ENCODE measurements around the gene RHEB.

RHEB gene

GRCh38 chr7:151501676-151502075 is 18.0 kb downstream of the RHEB start:
- no peak for DNase-seq

DNA sequence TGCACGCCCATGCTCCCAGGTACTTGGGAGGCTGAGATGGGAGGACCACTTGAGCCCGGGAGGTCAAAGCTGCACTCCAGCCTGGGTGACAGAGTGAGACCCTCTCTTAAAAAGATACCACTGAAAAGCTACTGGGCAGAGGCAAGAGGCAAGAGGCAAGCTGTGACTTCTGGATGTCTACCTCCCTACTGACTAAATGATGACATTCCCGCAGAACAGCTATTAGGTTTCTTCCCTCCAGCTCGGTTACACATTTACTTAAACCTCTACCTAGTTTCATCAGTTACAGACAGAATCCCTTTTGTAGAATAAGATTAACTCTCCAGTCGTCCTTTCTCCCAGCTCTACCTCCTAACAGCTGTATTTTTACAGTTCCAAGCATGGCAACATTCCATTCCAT is 21.2 kb downstream of the RHEB start:
- no peak for DNase-seq

GRCh38 chr7:151497306-151497871 is 22.3 kb downstream of the RHEB start:
- DNase-seq, result no peak

DNA sequence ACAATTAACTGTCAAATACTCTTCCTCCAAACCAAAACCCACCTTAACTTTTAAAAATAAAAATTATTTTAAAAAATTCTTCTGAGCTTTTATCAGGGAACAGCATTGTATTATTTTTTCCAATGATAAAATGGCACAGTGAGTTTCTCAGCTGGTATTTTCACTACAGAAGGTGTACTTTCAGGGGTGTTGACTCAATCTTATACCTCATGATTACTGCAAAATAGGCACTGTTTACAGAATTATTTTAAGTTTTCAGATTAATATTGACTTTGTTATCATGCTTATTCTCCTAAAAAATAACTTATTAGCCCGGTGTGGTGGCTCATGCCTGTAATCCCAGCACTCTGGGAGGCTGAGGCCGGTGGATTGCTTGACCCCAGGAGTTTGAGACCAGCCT is 24.3 kb downstream of the RHEB start:
- DNase-seq, result no peak

DNA sequence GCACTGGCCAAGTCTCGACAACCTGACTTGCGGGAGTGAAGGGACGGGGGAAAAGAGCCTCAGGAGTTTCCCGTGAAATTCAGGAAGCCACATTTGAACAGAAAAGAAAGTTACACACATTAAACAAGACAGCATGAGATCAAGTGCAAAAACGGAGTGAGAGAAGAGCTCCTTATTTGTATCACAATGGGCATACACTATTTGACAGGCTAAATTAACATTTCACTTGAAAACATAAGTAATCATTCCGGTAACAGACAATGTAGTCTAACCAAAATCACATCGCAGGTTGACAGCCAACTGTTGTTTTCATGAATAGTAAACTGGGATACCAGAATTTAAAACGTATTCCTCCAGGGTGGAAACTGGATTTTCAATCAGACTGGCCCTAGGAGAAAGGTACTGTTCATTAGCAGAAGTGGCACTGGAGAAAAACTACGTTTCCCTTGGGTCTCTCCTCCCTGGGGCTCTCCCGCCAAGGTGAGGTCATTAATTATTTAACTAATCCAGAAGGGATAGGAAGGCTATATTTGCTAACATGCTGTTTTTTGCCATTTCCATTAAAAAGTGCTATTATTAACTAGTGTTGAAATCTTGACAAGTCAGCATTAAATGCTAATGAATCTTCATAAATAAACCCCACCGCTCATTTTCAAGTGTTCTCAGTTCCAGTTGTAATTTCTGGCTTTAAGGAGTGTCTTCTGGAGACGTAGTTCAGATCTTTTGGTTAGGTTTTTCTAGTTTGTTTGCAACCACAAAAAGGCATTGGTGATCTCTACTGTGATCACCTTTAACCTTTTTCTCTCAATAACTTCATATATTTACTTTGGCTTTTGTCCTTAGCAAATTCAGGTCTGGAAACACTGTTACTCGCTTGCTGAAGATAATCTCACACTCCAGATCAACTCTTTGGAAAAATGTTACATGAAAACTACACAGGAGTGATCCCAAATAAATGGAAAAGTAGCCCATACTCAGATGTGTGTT is 25.1 kb downstream of the RHEB start:
- DNase-seq, result no peak

GRCh38 chr7:151493083-151493482 is 26.6 kb downstream of the RHEB start:
- DNase-seq, result no peak

- no peak for DNase-seq
Observed at GRCh38 chr7:151491859-151492258, 27.8 kb downstream of the RHEB start.

DNA sequence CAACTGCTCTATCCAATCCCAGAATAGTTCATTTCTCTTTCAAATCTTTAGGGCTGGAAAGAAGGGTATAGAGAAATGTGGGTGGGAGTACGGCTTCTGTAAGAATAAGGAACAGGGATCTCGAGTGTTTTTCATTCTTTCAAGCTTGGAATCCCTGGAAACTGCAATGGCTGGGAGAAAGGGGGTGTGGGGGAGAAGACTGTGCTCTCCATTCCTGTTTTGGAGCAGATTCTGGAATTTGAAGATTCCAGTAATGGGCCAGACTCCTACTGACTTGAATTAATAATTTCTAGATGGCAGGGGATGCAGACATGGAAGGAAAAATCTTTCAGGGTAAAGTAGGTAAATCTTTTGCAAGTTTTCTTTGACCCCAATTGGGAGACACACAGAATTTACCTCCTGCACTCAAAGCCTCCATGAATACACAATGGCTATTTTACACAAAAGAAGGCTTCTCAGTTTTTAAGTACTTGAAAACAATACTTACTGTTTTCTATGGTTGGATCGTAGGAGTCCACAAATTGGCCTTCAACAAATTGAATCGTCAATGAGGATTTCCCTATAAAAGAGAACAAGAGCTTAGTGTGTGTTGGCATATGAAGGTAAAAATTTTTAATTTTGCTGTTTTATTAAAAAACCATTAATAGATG is 29.1 kb downstream of the RHEB start:
- no peak for DNase-seq

DNA sequence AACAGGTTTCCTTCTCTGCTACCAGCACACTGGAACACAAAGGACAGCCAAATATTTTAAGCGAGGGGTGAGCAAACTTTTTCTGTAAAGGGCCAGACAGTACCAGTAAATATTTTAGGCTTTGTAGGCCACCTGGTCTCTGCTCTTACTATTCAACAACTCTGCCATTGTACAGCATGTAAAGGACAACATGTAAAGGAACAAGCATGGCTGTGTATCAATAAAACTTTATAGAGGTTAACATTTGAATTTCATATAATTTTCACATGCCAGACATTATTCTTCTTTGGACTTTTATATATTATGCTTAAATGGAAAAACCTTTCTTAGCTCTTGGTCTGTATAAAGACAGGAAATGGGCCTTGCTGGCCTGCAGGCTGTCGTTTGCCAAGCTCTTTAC is 30.2 kb downstream of the RHEB start:
- DNase-seq, result no peak

DNA sequence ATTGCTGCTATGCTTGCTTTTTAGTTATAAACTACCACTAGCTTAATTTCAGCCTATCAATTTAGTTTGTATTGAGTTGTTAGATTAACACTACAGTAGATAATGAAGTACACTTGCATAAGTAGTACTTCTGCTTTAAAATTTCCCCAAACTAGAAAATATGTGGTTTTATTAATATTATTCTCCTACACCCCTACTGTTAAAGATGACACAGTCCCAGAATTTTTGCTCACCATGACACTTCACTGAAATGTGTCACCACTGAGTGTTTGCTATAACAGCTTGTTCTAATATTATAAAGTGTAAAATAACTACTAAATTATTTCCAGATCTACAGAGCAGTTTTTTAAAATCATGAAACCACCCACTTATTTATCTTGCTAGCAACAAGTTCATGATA is 31.6 kb downstream of the RHEB start:
- DNase-seq, result no peak

DNA sequence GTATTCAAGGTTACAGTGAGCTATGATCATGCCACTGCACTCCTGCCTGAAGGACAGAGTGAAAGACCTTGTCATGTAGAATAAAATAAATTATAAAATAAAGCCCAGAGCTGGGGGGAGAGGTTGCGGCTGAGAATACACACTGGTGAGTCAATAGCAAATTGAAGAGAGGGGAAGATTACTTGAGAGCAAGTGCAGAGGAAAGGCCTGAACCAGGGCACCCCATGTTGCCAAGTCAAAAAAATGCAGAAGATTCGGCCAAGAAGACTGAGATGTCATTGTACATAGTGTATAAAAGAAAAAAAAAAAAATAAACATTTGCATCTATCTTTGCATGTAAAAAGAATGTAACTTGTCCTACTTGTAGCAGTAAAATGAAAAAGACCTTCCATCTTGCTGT is 32.5 kb downstream of the RHEB start:
- DNase-seq, result no peak

DNA sequence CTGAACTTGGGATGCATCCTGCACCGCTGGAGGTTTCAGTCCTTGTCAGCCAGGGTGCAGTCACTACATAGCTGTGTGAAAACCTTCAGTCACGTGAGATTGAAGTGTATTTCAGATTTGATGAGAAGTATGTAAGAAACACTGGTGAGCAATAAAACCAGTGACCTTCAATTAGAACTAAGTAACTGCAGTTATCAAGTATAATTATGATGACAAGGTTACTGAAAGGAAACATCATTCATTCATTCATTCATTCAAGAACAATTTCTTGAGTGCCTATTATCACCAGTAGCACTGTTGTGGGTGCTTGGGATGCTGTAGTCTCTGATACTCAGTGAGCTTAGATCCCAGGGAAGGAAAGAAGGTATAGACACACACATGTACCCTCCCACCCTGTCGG is 33.6 kb downstream of the RHEB start:
- no peak for DNase-seq

- no peak for DNase-seq
Observed at GRCh38 chr7:151484971-151485707, 34.6 kb downstream of the RHEB start.

GRCh38 chr7:151483711-151483983 is 36.0 kb downstream of the RHEB start:
- no peak for DNase-seq

DNA sequence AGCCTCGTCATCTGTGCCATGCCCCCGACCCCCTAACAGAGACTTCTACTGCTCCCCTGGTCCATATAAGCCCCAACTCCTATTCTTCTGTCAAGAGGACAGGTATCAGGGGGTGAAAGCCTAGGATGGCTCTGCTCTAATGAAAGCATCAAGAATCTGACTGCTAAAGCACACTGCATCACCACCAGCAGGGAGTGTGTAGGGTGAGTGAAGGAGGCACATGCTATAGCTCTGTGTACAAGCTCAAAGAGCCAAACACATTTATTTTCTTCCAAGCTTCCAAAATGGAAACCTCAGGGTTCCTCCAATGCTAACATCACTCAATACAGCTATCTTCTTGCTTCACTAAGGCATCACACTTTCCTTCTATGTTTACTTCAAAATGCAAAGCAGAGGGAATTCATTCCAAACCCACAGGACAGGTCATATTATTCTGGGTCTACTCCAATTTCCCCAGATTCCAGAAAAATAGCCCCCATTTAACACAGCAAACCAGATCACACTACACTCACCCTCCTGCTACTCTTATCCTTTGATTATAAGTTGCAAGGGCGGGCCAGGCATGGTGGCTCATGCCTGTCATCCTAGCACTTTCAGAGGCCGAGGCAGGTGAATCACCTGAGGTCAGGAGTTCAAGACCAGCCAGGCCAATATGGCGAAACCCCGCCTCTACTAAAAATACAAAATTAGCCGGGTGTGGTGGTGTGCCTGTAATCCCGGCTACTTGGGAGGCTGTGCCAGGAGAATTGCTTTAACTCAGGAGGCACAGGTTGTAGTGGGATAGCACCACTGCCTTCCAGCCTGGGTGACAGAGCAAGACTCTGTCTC is 36.6 kb downstream of the RHEB start:
- no peak for DNase-seq

- DNase-seq, result no peak
Observed at GRCh38 chr7:151481650-151482505, 37.8 kb downstream of the RHEB start.

GRCh38 chr7:151477867-151478266 is 41.8 kb downstream of the RHEB start:
- no peak for DNase-seq

DNA sequence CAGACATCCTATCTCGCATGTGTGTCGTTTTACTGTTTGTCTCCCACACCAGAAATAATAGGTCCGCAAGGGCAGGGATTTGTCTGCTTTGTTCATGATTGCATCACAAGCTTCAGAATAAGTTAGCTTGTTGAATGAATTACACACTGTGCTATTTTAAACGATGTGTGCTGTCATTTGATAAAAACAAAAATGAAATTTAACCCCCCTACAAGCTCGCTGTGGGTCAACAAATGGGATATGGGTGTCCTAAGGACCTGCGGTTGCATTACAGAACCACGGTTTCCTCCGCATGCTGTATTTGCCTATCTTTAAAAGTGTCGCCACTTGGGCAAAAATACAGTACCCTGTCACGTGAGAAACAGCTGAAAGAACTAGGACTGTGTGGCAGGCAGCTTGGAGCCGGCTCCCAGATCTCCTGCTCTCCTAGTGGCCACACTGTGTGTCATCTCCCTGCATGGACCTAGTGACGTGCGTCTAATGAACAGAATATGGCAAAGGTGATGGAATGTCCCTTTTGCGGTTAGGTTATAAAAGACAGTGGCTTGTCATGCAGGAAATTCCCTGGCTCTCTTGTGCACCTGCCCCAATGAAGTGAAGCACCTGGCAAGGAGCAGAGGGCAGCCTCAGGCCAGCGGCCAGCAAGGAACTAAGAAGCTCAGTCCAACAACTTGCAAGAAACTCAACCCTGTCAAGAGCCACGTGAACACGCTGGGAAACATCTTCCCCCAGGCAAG is 46.9 kb downstream of the RHEB start:
- no peak for DNase-seq

GRCh38 chr7:151470711-151471110 is 49.0 kb downstream of the RHEB start:
- DNase-seq, result no peak

DNA sequence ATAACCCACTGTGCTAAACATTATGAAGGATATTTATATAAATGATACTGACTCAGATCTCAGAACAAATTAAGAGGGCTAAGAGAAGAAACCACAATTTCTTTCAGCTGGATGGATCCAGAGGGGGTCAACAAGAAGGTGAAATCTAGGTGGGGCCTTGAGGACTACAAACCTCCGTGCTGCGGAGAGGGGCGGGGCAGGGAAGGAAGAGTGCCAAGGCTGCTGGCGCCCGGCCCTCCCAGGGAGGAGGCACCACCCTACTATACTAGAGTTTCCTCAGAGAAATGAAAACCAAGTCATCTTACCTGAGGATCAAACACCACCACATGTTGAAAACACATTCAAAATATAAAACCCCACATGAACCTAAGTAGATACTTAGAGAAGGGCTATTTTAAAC is 50.4 kb downstream of the RHEB start:
- no peak for DNase-seq

Measured in NCI-H187 treated with DMSO at 0.1 percent for 48 hours (cell line).